ENCODE results near the gene CHRDL1. TPM values are rescaled to one million over a fixed set of nuclear protein-coding genes. Genes with fewer than 3 reads are reported as not detected.
A peak's percentile ranks its signal among the peaks of the same experiment; 100 is the strongest.
"Not testable (repeated sequence)": the region's sequence is repeated elsewhere in the genome, so short reads cannot be mapped to it uniquely, and the experiment has no call there.

The CHRDL1 gene
- total RNA-seq, 3 donors from 2014 or later (not counting 1 experiment from before 2014, with no cell fraction given) = not detected

DNA sequence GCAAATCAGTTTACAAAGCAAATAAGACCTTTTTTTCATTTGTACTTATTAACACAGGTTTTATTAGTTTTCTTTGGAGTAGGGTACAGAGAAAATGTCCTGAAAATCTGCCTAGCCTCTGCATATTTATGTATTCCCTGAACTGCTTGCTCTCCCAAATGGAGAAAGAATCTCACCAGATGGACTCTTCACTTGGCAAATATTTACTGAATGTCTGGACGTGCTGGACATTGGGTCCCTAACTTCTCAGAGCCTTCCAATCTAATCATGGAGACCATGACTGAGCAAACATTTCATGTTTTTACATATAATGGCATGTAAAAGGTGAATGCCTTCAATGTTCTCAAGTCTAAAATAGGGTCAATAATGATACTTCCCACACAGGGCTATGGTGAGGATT lies 126.0 kb downstream of the CHRDL1 start:
- Mint-ChIP-seq H3K36me3 (no peaks in the 10 kb centered on the region), H3K4me1 (no peaks in the 10 kb centered on the region), H3K4me3 (no peak overlapping the region), H3K27ac (no peak overlapping the region), H3K9me3 (peaks cover 0 to 3% of the 10 kb centered on the region in 2 donors), H3K27me3 (ENCODE audit: low read depth in 2 of 2) (peaks cover 0 to 13% of the 10 kb centered on the region in 2 donors)
- Histone ChIP-seq H3K27me3 (ENCODE audit: control insufficient read depth, insufficient read depth, low read length) (no peaks in the 10 kb centered on the region), H3K9me3 (ENCODE audit: control insufficient read depth, insufficient read depth, low read length) (no peaks in the 10 kb centered on the region), H3K4me3 (ENCODE audit: low read length) (no peak overlapping the region), H3K4me1 (ENCODE audit: control insufficient read depth, insufficient read depth, low read length) (no peaks in the 10 kb centered on the region), H3K36me3 (ENCODE audit: control insufficient read depth, insufficient read depth, low read length) (no peaks in the 10 kb centered on the region), H3K27ac (ENCODE audit: low read length) (no peak overlapping the region)
- ATAC-seq (no peak), DNase-seq (no peak)
- TF ChIP-seq CTCF (IDR thresholded peaks at IDR 0.05) = no peak
- intact Hi-C loops (cut with micrococcal nuclease) = no loop called here
- WGBS (ENCODE audit: insufficient coverage) = 100% methylated on average over 1 of the region's 1 CpG

DNA sequence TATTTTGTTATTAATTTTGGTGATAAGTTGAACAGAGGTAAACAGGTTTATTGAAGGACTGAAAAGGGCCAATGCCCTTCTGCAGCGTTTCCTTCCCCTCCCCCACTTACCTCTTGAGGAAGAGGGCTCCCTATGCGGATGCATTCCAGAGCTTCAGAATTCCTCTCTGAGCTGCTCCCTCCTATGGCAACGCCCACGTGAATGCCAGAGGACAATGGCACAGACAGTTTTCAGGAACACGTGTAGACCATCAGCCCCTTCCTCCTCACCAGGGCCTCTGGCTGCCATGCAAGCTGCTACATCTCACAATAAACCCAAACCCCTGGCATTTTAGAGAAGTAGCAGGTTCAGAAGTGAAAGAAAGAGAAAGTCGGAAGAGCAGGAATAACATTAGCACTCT lies 127.9 kb downstream of the CHRDL1 start:
- Mint-ChIP-seq H3K27me3 (ENCODE audit: low read depth in 2 of 2) (peaks cover 0 to 13% of the 10 kb centered on the region in 2 donors), H3K9me3 (no peaks in the 10 kb centered on the region), H3K36me3 (no peaks in the 10 kb centered on the region), H3K4me1 (no peaks in the 10 kb centered on the region), H3K27ac (no peak overlapping the region), H3K4me3 (no peak overlapping the region)
- intact Hi-C loops (cut with micrococcal nuclease) = no loop called here
- WGBS (ENCODE audit: insufficient coverage) = 51% methylated on average over 4 of the region's 6 CpGs
- DNase-seq (no peak), ATAC-seq (no peak)
- no peaks in the 10 kb centered on the region for H3K4me1 ChIP-seq (ENCODE audit: control insufficient read depth, insufficient read depth, low read length)
- H3K27ac ChIP-seq (ENCODE audit: low read length) = no peak overlapping the region
- no peak for TF ChIP-seq CTCF (IDR thresholded peaks at IDR 0.05)
- no peaks in the 10 kb centered on the region for H3K9me3 ChIP-seq (ENCODE audit: control insufficient read depth, insufficient read depth, low read length)
- no peak overlapping the region for H3K4me3 ChIP-seq (ENCODE audit: low read length)
- no peaks in the 10 kb centered on the region for H3K36me3 ChIP-seq (ENCODE audit: control insufficient read depth, insufficient read depth, low read length)
- no peaks in the 10 kb centered on the region for H3K27me3 ChIP-seq (ENCODE audit: control insufficient read depth, insufficient read depth, low read length)

DNA sequence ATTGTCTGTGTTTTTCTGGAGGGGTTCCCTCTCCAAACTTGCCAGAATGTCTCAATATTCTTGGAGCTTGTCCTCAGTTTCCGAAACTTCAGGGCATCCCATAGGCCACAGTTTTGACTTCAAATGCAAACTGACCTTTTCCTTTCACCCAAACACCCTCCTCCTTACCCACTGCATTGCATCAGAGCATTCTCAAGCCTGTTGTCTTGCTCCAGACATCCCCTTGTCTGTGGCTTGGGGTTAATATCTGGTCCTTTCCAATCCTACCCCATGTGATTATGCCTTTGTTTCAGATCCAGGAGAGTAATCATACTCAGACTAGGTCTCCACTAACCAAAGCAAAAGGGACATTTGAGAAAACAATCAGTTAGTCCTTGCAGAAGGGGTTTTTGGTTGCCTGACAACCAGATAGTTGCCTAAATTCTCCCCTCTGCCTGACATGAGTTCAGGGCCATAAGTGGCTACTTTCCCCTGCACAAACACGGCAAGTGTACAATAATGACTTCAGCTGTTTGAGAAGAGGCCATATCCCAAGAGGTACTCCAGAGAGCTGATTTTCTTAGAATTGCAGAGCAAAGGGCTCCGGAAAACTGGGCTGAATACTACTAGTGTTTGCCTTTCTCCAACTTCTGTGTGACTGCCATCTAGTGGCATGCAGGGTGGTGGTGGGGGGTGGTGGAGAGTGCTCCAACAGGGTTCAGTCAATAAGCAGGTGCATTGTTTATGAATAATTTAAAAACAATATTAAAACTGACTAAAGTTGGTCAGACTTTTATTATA lies 130.2 kb downstream of the CHRDL1 start:
- ATAC-seq (no peak), DNase-seq (peak in 1 of 2 donors; percentile 1)
- H3K27me3 ChIP-seq (ENCODE audit: control insufficient read depth, insufficient read depth, low read length) = no peaks in the 10 kb centered on the region
- H3K27ac ChIP-seq (ENCODE audit: low read length) = no peak overlapping the region
- TF ChIP-seq CTCF (IDR thresholded peaks at IDR 0.05) = no peak
- H3K4me3 ChIP-seq (ENCODE audit: low read length) = no peak overlapping the region
- H3K9me3 ChIP-seq (ENCODE audit: control insufficient read depth, insufficient read depth, low read length) = no peaks in the 10 kb centered on the region
- H3K9me3 Mint-ChIP-seq = no peaks in the 10 kb centered on the region
- intact Hi-C loops (cut with micrococcal nuclease) = no loop called here
- H3K36me3 Mint-ChIP-seq = no peaks in the 10 kb centered on the region
- no peak overlapping the region for H3K27ac Mint-ChIP-seq
- no peaks in the 10 kb centered on the region for H3K4me1 ChIP-seq (ENCODE audit: control insufficient read depth, insufficient read depth, low read length)
- peaks cover 0 to 13% of the 10 kb centered on the region in 2 donors for H3K27me3 Mint-ChIP-seq (ENCODE audit: low read depth in 2 of 2)
- H3K4me1 Mint-ChIP-seq = no peaks in the 10 kb centered on the region
- no peaks in the 10 kb centered on the region for H3K36me3 ChIP-seq (ENCODE audit: control insufficient read depth, insufficient read depth, low read length)
- no peak overlapping the region for H3K4me3 Mint-ChIP-seq
- WGBS (ENCODE audit: insufficient coverage) = 50% methylated on average over 3 of the region's 3 CpGs

- ATAC-seq (no peak), DNase-seq (no peak)
- TF ChIP-seq CTCF (IDR thresholded peaks at IDR 0.05) = no peak
- Mint-ChIP-seq H3K4me3 (no peak overlapping the region), H3K27ac (no peak overlapping the region), H3K36me3 (no peaks in the 10 kb centered on the region), H3K4me1 (no peaks in the 10 kb centered on the region), H3K27me3 (ENCODE audit: low read depth in 2 of 2) (no peaks in the 10 kb centered on the region), H3K9me3 (peaks cover 2 to 4% of the 10 kb centered on the region in 2 donors)
- H3K27ac ChIP-seq (ENCODE audit: low read length) = no peak overlapping the region
- no peaks in the 10 kb centered on the region for H3K27me3 ChIP-seq (ENCODE audit: control insufficient read depth, insufficient read depth, low read length)
- intact Hi-C loops (cut with micrococcal nuclease) = no loop called here
- no peaks in the 10 kb centered on the region for H3K36me3 ChIP-seq (ENCODE audit: control insufficient read depth, insufficient read depth, low read length)
- H3K4me3 ChIP-seq (ENCODE audit: low read length) = no peak overlapping the region
- no peaks in the 10 kb centered on the region for H3K9me3 ChIP-seq (ENCODE audit: control insufficient read depth, insufficient read depth, low read length)
- no peaks in the 10 kb centered on the region for H3K4me1 ChIP-seq (ENCODE audit: control insufficient read depth, insufficient read depth, low read length)
- WGBS (ENCODE audit: insufficient coverage) = 90% methylated on average over 6 of the region's 6 CpGs
These were observed 138.5 kb downstream of the CHRDL1 start for GRCh38 chrX:110657073-110657472.

- H3K4me3 ChIP-seq (ENCODE audit: low read length); H3K9me3 Mint-ChIP-seq; H3K27ac Mint-ChIP-seq; H3K9me3 ChIP-seq (ENCODE audit: control insufficient read depth, insufficient read depth, low read length); H3K27me3 Mint-ChIP-seq (ENCODE audit: low read depth in 2 of 2); H3K27ac ChIP-seq (ENCODE audit: low read length); H3K4me3 Mint-ChIP-seq; H3K4me1 Mint-ChIP-seq; ATAC-seq; DNase-seq; intact Hi-C loops (cut with micrococcal nuclease); H3K4me1 ChIP-seq (ENCODE audit: control insufficient read depth, insufficient read depth, low read length); H3K36me3 Mint-ChIP-seq; H3K27me3 ChIP-seq (ENCODE audit: control insufficient read depth, insufficient read depth, low read length); H3K36me3 ChIP-seq (ENCODE audit: control insufficient read depth, insufficient read depth, low read length): not testable (repeated sequence)
These were observed 141.3 kb downstream of the CHRDL1 start for GRCh38 chrX:110654280-110654679.

Measured in natural killer cell (primary cell).